ENCODE data around the gene FNBP1.

FNBP1 gene

GRCh38 chr9:129884220-129885017 lies 158.6 kb downstream of the FNBP1 start (continued):
- no peak for TF ChIP-seq ZBTB48 (tag by site-specific recombination; IDR thresholded peaks at IDR 0.05)
- TF ChIP-seq ZBTB21 (tag by site-specific recombination; IDR thresholded peaks at IDR 0.05), result no peak
- no peak for TF ChIP-seq KLF10 (tag by site-specific recombination; IDR thresholded peaks at IDR 0.05)
- TF ChIP-seq ZNF473 (tag by site-specific recombination; IDR thresholded peaks at IDR 0.05), result no peak
- TF ChIP-seq ZNF274 (IDR thresholded peaks at IDR 0.05; ENCODE audit: low read length), result no peak
- no peak for TF ChIP-seq ZNF274 (tag by site-specific recombination; IDR thresholded peaks at IDR 0.05; ENCODE audit: borderline replicate concordance)
- no peak for TF ChIP-seq ZNF354C (tag by site-specific recombination; IDR thresholded peaks at IDR 0.05; ENCODE audit: borderline replicate concordance, low read depth)
- no peak for TF ChIP-seq ZNF146 (tag by site-specific recombination; IDR thresholded peaks at IDR 0.05)
- no peak for TF ChIP-seq ZNF423 (tag by site-specific recombination; IDR thresholded peaks at IDR 0.05)
- TF ChIP-seq ZNF155 (tag by site-specific recombination; IDR thresholded peaks at IDR 0.05), result no peak
- peak; percentile 76 for TF ChIP-seq SP3 (tag by site-specific recombination; IDR thresholded peaks at IDR 0.05)
- TF ChIP-seq ZNF701 (tag by site-specific recombination; IDR thresholded peaks at IDR 0.05), result no peak
- no peak for TF ChIP-seq ZNF48 (tag by site-specific recombination; IDR thresholded peaks at IDR 0.05)
- TF ChIP-seq ZBTB1 (tag by site-specific recombination; IDR thresholded peaks at IDR 0.05), result no peak
- no peak for TF ChIP-seq ZNF19 (tag by site-specific recombination; IDR thresholded peaks at IDR 0.05; ENCODE audit: low read depth)
- TF ChIP-seq ZNF391 (tag by site-specific recombination; IDR thresholded peaks at IDR 0.05; ENCODE audit: borderline replicate concordance, low read depth), result no peak
- TF ChIP-seq ZNF24 (tag by site-specific recombination; IDR thresholded peaks at IDR 0.05), result no peak
- TF ChIP-seq ZBTB17 (tag by site-specific recombination; IDR thresholded peaks at IDR 0.05), result peak; percentile 38; the same call in 1 of the 2 replicates
- TF ChIP-seq ZNF324 (tag by site-specific recombination; IDR thresholded peaks at IDR 0.05), result no peak
- TF ChIP-seq MZF1 (tag by site-specific recombination; IDR thresholded peaks at IDR 0.05; ENCODE audit: borderline replicate concordance), result no peak
- no peak for TF ChIP-seq ZNF114 (tag by site-specific recombination; IDR thresholded peaks at IDR 0.05)
- no peak for TF ChIP-seq ZNF223 (tag by site-specific recombination; IDR thresholded peaks at IDR 0.05)
- TF ChIP-seq ZBTB7A (tag by site-specific recombination; IDR thresholded peaks at IDR 0.05; ENCODE audit: low read depth), result no peak
- TF ChIP-seq SCRT2 (tag by site-specific recombination; IDR thresholded peaks at IDR 0.05), result no peak
- no peak for TF ChIP-seq REPIN1 (tag by site-specific recombination; IDR thresholded peaks at IDR 0.05; ENCODE audit: low read depth)
- TF ChIP-seq ZNF580 (tag by site-specific recombination; IDR thresholded peaks at IDR 0.05), result no peak
- TF ChIP-seq ZNF518A (tag by site-specific recombination; conservative IDR thresholded peaks at IDR 0.05; ENCODE audit: low read depth), result peak; percentile 50; the same call in 1 of the 2 replicates
- no peak for TF ChIP-seq ZNF658 (tag by site-specific recombination; IDR thresholded peaks at IDR 0.05)
- TF ChIP-seq ZBTB10 (tag by site-specific recombination; IDR thresholded peaks at IDR 0.05), result no peak
- TF ChIP-seq ZNF626 (tag by site-specific recombination; IDR thresholded peaks at IDR 0.05), result no peak
- no peak for TF ChIP-seq ZNF302 (tag by site-specific recombination; IDR thresholded peaks at IDR 0.05; ENCODE audit: low read depth)
- TF ChIP-seq GLIS2 (tag by site-specific recombination; IDR thresholded peaks at IDR 0.05), result peak; percentile 96
- TF ChIP-seq ZNF624 (tag by site-specific recombination; IDR thresholded peaks at IDR 0.05), result no peak
- TF ChIP-seq ZSCAN4 (tag by site-specific recombination; IDR thresholded peaks at IDR 0.05), result no peak
